IPS-18a (cell line): ENCODE measurements around the gene PKM.

Experiments used
- H3K27ac ChIP-seq: one replicate; pipeline ENCODE4 v1.5.1; 2013; ENCODE audit warnings: low read length
- H3K27me3 ChIP-seq: one replicate; pipeline ENCODE4 v1.6.1; 2013; ENCODE audit warnings: mild to moderate bottlenecking, low read length; ENCODE audit not compliant: control insufficient read depth, insufficient read depth
- H3K36me3 ChIP-seq: one replicate; pipeline ENCODE4 v1.6.1; 2013; ENCODE audit warnings: low read depth, low read length; ENCODE audit not compliant: control insufficient read depth
- H3K4me1 ChIP-seq: one replicate; pipeline ENCODE4 v1.6.1; 2013; ENCODE audit warnings: low read depth, low read length; ENCODE audit not compliant: control insufficient read depth
- H3K4me3 ChIP-seq: one replicate; pipeline ENCODE4 v1.5.1; 2013; ENCODE audit warnings: low read length
- H3K9ac ChIP-seq: one replicate; pipeline ENCODE4 v1.6.1; 2013; ENCODE audit warnings: mild to moderate bottlenecking, low read length, moderate library complexity
- H3K9me3 ChIP-seq: one replicate; pipeline ENCODE4 v1.6.1; 2013; ENCODE audit warnings: low read depth, low read length; ENCODE audit not compliant: control insufficient read depth

PKM gene

DNA sequence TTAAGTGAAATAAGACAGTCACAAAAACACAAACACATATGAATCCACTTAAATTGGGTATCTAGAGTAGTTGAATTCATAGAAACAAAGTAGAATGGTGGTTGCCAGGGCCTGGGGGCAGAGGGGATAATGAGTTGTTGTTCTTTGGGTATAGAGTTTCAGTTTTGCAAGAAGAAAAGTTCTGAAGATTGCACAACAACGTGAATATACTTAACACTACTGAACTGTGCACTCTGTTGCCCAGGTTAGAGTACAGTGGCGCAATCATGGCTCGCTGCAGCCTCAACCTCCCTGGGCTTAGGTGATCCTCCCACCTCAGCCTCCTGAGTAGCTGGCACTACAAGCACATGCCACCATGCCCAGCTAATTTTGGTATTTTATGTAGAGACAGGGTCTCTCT, 48.3 kb downstream of the PKM start:
- Histone ChIP-seq H3K4me3 (no peak overlapping the region), H3K4me1 (peaks cover 3% of the 10 kb centered on the region), H3K27me3 (peaks cover 24% of the 10 kb centered on the region), H3K9ac (no peak overlapping the region), H3K36me3 (no peaks in the 10 kb centered on the region), H3K27ac (no peak overlapping the region), H3K9me3 (no peaks in the 10 kb centered on the region)

GRCh38 chr15:72182244-72182643, 48.7 kb downstream of the PKM start:
- Histone ChIP-seq H3K36me3 (no peaks in the 10 kb centered on the region), H3K9ac (no peak overlapping the region), H3K4me1 (peaks cover 3% of the 10 kb centered on the region), H3K27ac (no peak overlapping the region), H3K4me3 (no peak overlapping the region), H3K27me3 (peaks cover 24% of the 10 kb centered on the region), H3K9me3 (no peaks in the 10 kb centered on the region)

DNA sequence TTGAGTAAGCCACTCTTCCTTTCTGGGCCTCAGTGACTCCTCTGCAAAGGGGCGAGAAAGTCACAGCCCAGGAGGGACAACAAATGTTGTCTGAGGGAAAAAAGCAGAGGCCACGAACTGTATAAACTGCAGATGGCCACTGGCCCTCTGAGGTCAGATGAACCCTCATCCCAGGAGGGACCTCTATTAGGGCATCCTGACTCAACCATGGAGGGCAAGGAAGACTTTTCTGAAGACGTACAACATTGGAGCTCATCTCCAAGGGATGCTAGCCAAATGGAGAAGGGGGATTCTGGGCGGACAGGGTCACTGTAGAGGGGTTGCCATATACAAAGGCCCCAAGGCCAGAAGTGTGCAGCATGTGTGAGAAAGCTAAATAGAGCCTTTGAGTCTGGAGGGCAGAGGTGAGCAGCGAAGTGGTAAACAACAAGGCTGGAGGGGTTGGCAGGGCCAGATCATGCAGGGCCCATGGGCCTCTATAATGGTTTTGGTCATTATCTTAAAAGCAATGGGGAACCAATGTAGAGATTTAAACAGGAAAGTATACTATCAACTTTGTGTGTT, 50.1 kb downstream of the PKM start:
- Histone ChIP-seq H3K9me3 (no peaks in the 10 kb centered on the region), H3K4me3 (no peak overlapping the region), H3K36me3 (no peaks in the 10 kb centered on the region), H3K27me3 (peaks cover 24% of the 10 kb centered on the region), H3K4me1 (peaks cover 3% of the 10 kb centered on the region), H3K27ac (no peak overlapping the region), H3K9ac (no peak overlapping the region)

DNA sequence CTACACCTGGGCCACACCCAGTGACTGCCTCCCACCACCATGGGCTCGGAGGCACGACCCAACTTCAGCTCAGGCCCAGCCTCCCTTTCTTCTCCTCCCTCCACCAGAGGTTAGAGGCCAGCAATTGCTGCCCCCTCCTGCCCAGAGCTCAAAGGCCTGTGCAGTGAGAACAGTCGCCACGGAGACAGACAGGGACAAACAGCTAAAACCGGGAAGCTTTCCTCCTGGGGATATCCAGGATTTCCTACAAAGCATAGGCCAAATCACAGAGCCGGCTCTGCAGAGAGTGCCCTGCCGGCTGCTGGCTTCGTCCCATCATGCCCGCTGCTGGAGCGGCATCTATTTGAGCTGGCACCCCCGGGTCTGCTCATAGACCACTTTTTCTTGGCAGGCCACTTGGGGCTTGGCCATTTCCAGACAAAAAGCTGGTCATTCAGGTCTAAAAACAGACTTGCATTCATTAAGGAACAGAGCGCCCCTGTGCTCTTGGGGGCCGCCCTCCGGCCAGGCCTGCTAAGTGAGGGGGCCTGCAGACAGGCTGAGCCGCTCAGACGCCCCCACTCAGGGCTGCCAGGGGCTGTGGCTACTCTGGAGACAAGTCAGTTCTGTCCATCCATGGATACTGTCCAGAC, 50.9 kb downstream of the PKM start:
- Histone ChIP-seq H3K27me3 (peaks cover 18% of the 10 kb centered on the region), H3K4me1 (peaks cover 3% of the 10 kb centered on the region), H3K36me3 (no peaks in the 10 kb centered on the region), H3K9ac (no peak overlapping the region), H3K9me3 (no peaks in the 10 kb centered on the region), H3K4me3 (no peak overlapping the region), H3K27ac (no peak overlapping the region)

DNA sequence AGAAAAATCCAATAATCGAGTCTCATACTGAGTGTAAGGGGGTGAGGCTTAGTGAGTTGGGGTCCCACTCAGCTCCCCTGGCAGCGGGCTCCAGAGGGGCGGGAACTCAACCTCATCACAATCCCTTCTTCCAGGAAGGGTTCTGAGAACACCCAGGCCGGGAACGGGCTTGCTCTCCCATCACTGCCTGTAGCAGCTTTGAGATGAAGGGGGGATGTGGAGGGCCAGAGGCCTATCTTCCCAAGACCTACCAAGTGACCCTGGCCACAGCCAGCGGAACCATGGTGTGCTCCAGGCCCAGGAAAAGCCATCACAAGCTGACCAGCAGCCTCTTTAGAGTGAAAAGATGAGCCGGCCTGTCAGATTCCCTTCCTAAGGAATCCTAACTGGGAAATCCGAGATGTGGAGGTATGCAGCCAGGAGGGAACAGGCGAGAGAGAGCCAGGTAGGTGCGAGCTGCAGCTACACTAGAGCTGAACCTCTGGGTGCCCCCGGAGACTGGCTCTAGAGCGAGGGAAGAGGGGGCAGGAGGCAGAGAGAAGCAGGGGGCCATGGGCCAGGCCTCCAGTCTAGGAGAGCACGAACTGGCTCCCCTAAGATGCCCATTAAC, 51.9 kb downstream of the PKM start:
- Histone ChIP-seq H3K9me3 (no peaks in the 10 kb centered on the region), H3K36me3 (no peaks in the 10 kb centered on the region), H3K4me3 (no peak overlapping the region), H3K27me3 (peaks cover 8% of the 10 kb centered on the region), H3K27ac (no peak overlapping the region), H3K9ac (no peak overlapping the region), H3K4me1 (no peaks in the 10 kb centered on the region)

- no peaks in the 10 kb centered on the region for H3K9me3 ChIP-seq
- no peak overlapping the region for H3K4me3 ChIP-seq
- no peaks in the 10 kb centered on the region for H3K4me1 ChIP-seq
- no peak overlapping the region for H3K27ac ChIP-seq
- no peaks in the 10 kb centered on the region for H3K36me3 ChIP-seq
- no peaks in the 10 kb centered on the region for H3K27me3 ChIP-seq
- H3K9ac ChIP-seq, result no peak overlapping the region
Observed at GRCh38 chr15:72176743-72177142, 54.2 kb downstream of the PKM start.

DNA sequence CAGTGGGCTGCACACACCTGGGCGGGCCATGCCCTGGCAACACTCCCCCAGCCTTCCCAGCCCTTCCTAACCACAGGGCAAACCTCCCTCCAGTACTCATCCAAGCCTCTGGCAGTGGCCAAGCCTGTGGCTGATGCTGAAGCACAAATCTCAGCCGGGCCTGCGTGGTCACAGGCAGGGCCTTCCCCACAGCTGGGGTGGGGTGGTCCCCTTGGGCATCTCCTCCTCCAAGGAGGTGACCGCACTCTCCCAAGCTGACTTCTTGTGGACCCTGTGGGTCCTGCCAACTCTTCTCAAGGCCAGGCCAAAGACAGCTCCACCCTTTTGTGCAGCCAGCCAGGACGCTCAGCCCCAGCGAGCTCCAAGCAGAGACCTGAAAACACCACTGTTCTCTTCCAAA, 54.8 kb downstream of the PKM start:
- no peaks in the 10 kb centered on the region for H3K36me3 ChIP-seq
- no peak overlapping the region for H3K27ac ChIP-seq
- no peaks in the 10 kb centered on the region for H3K27me3 ChIP-seq
- no peaks in the 10 kb centered on the region for H3K9me3 ChIP-seq
- no peak overlapping the region for H3K4me3 ChIP-seq
- no peak overlapping the region for H3K9ac ChIP-seq
- H3K4me1 ChIP-seq, result no peaks in the 10 kb centered on the region

GRCh38 chr15:72175186-72176044, 55.6 kb downstream of the PKM start:
- Histone ChIP-seq H3K9me3 (no peaks in the 10 kb centered on the region), H3K27me3 (no peaks in the 10 kb centered on the region), H3K4me3 (no peak overlapping the region), H3K27ac (no peak overlapping the region), H3K4me1 (no peaks in the 10 kb centered on the region), H3K9ac (no peak overlapping the region), H3K36me3 (no peaks in the 10 kb centered on the region)

DNA sequence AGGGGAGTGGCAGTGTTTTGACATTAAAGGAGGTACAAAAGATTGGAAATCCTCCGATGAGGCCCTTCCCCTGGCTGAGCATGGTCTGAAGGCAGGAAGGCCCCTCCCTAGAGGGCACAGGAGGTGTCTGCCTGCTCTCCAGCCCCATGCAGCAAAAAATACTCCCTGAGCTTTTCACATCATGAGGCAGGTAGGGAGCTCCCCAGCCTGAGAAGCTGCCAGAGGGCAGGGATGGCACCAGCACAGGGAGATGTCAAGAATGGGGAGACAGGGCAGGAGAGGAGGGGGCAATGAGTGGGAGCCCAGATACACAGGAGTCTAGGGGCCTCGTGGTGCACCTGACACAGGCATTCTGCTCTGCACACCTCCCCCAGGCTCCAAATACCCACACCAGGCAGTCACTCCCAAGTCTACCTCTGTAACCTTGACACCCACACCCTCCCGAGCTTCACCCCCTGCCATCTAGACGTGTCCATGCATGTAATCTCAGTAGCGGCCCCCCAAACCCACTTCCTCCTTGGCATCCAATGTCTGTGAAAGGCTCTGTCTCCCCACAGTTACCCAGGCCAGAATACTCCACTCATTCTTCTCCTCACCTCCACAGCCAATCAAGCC, 56.3 kb downstream of the PKM start:
- no peaks in the 10 kb centered on the region for H3K36me3 ChIP-seq
- no peak overlapping the region for H3K9ac ChIP-seq
- H3K27me3 ChIP-seq, result no peaks in the 10 kb centered on the region
- no peak overlapping the region for H3K4me3 ChIP-seq
- H3K9me3 ChIP-seq, result no peaks in the 10 kb centered on the region
- no peak overlapping the region for H3K27ac ChIP-seq
- no peaks in the 10 kb centered on the region for H3K4me1 ChIP-seq

GRCh38 chr15:72173864-72174550, 57.0 kb downstream of the PKM start:
- Histone ChIP-seq H3K27ac (no peak overlapping the region), H3K36me3 (no peaks in the 10 kb centered on the region), H3K4me1 (no peaks in the 10 kb centered on the region), H3K4me3 (no peak overlapping the region), H3K9ac (no peak overlapping the region), H3K9me3 (no peaks in the 10 kb centered on the region), H3K27me3 (no peaks in the 10 kb centered on the region)

DNA sequence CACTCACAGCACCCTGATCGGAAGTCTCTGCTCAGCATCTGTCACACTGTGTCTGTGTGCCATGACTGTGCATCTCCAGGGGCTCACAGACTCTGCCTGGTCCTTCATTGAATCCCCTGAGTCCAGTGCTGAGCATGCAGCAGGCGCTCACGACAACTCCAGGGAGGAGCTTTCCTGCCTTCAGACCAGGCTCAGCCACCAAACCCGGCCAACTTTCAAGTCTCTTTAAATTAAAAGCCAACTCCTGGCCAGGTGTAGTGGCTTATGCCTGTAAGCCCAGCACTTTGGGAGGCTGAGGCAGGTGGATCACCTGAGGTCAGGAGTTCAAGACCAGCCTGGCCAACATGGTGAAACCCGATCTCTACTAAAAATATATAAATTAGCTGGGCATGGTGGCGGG, 57.6 kb downstream of the PKM start:
- Histone ChIP-seq H3K4me1 (peaks cover 3% of the 10 kb centered on the region), H3K27me3 (no peaks in the 10 kb centered on the region)

More for the DNA sequence above, 57.6 kb downstream of the PKM start:
- Histone ChIP-seq H3K27ac (no peak overlapping the region), H3K9ac (no peak overlapping the region), H3K9me3 (no peaks in the 10 kb centered on the region), H3K36me3 (no peaks in the 10 kb centered on the region), H3K4me3 (no peak overlapping the region)
